HCT116 (cell line): ENCODE results near the gene LMBRD2. TPM values are rescaled to one million over a fixed set of nuclear protein-coding genes. Genes with fewer than 3 reads are reported as not detected.

Experiments used
- ATAC-seq: fragments of 200-7000 bp; cut with Tn5 transposase; 2 replicates; pipeline ENCODE4 v1.9.1; 2020; ENCODE audit warnings: mild to moderate bottlenecking, moderate library complexity
- BruUV-seq: library from RNA; stranded (reverse); fragments of 400-500 nt; replicated peaks from 2 replicates; lab custom pipeline; 2021; lab: Mats Ljungman, UMichigan
- CTCF ChIA-PET: fragments of 300-600 bp; sonication (Branson Sonifier 250); formaldehyde crosslinking; loops from one replicate; lab custom pipeline; 2021; ENCODE audit warnings: antibody characterized with exemption; lab: Charles Lee
- POLR2A ChIA-PET: fragments of 300-600, 350-600 bp; sonication (Branson Sonifier 250); formaldehyde crosslinking; loops from one replicate; lab custom pipeline; 2021; ENCODE audit warnings: antibody characterized with exemption; lab: Charles Lee
- RAD21 ChIA-PET, 2 experiments: fragments of 300-600 bp; sonication (Branson Sonifier 250); formaldehyde crosslinking; loops; one replicate each; lab custom pipeline; 2023; ENCODE audit warnings: low total read pairs in 2 of 2; ENCODE audit not compliant: uncharacterized antibody in 2 of 2, unreplicated experiment in 2 of 2, low non-redundant PET in 1 of 2; lab: Charles Lee
- DNase-seq: peaks from one replicate; pipeline ENCODE4 v3.0.0-alpha.2; 2010; ENCODE audit warnings: low read depth, low spot score
- H2AFZ ChIP-seq: fragments of 200-600 bp; shearing (Covaris generic), sonication (generic); 2 replicates; pipeline ENCODE4 v1.6.1; 2017; ENCODE audit warnings: low read depth, mixed run types, mixed read lengths, antibody characterized with exemption, low read length; ENCODE audit not compliant: poor library complexity, severe bottlenecking
- H3K27ac ChIP-seq: 2 replicates; pipeline ENCODE4 v1.5.1; 2012; ENCODE audit warnings: low read depth, low read length
- H3K27me3 ChIP-seq: fragments of 200-600 bp; sonication (generic); 2 replicates; pipeline ENCODE4 v1.6.1; 2016; ENCODE audit warnings: mixed run types, low read length, mixed read lengths; ENCODE audit not compliant: insufficient read depth
- H3K36me3 ChIP-seq, 2 experiments: fragments of 200-500 bp in 1 of 2; fragments of 200-600 bp in 1 of 2; sonication (Bioruptor generic) in 1 of 2; sonication (generic) in 1 of 2; 2 replicates each; pipeline versions ENCODE4 v1.5.1 to v1.6.1; 2014 to 2016; ENCODE audit warnings: low read length in 2 of 2, inconsistent platforms in 1 of 2, mixed read lengths in 1 of 2, mixed run types in 1 of 2; ENCODE audit not compliant: insufficient read depth in 2 of 2, control insufficient read depth in 1 of 2
- H3K4me1 ChIP-seq, 2 experiments: fragments of 200-600 bp in 1 of 2; sonication (generic) in 1 of 2; 2 replicates each; pipeline versions ENCODE4 v1.5.1 to v1.6.1; 2012 to 2017; ENCODE audit warnings: low read length in 2 of 2, inconsistent platforms in 1 of 2, mild to moderate bottlenecking in 1 of 2, mixed read lengths in 1 of 2, mixed run types in 1 of 2, moderate library complexity in 1 of 2; ENCODE audit not compliant: insufficient read depth in 2 of 2, control insufficient read depth in 1 of 2
- H3K4me2 ChIP-seq: fragments of 200-600 bp; sonication (generic); 2 replicates; pipeline ENCODE4 v1.6.1; 2017; ENCODE audit warnings: mixed run types, low read length, mixed read lengths
- H3K4me3 ChIP-seq, 2 experiments: fragments of 200-600 bp in 1 of 2; sonication (generic) in 1 of 2; replicated peaks in 1 of 2; 2 replicates each; pipeline ENCODE4 v1.5.1; 2011 to 2016; ENCODE audit warnings: low read length in 2 of 2, control low read depth in 1 of 2, low read depth in 1 of 2, mild to moderate bottlenecking in 1 of 2, mixed read lengths in 1 of 2, mixed run types in 1 of 2
- H3K79me2 ChIP-seq: fragments of 200-600 bp; sonication (generic); 2 replicates; pipeline ENCODE4 v1.6.1; 2017; ENCODE audit warnings: mild to moderate bottlenecking, mixed run types, low read length, moderate library complexity, mixed read lengths; ENCODE audit not compliant: insufficient read depth
- H3K9ac ChIP-seq: fragments of 200-600 bp; sonication (generic); 2 replicates; pipeline ENCODE4 v1.6.1; 2016; ENCODE audit warnings: low read length, mixed read lengths
- H3K9me2 ChIP-seq: fragments of 200-600 bp; sonication (generic), shearing (Covaris generic); 2 replicates; pipeline ENCODE4 v1.6.1; 2017; ENCODE audit warnings: mixed run types, mild to moderate bottlenecking, moderate library complexity; ENCODE audit not compliant: insufficient read depth
- H3K9me3 ChIP-seq, 2 experiments: fragments of 200-500 bp in 1 of 2; fragments of 200-600 bp in 1 of 2; sonication (Bioruptor generic) in 1 of 2; sonication (generic) in 1 of 2; 2 replicates each; pipeline ENCODE4 v1.6.1; 2014 to 2017; ENCODE audit warnings: low read length in 2 of 2, mixed read lengths in 2 of 2, inconsistent platforms in 1 of 2, low read depth in 1 of 2, mild to moderate bottlenecking in 1 of 2, mixed run types in 1 of 2, moderate library complexity in 1 of 2; ENCODE audit not compliant: control insufficient read depth in 1 of 2, insufficient read depth in 1 of 2
- H4K20me1 ChIP-seq: fragments of 200-600 bp; sonication (generic), shearing (Covaris generic); 2 replicates; pipeline ENCODE4 v1.6.1; 2017; ENCODE audit warnings: mixed run types, mild to moderate bottlenecking, moderate library complexity; ENCODE audit not compliant: insufficient read depth
- ATF3 ChIP-seq: IDR thresholded peaks from 2 replicates; pipeline ENCODE4 v1.6.1; 2012
- CBX3 ChIP-seq: IDR thresholded peaks from 2 replicates; pipeline ENCODE4 v1.6.1; 2012; ENCODE audit warnings: low read depth
- CTCF ChIP-seq, 3 experiments: fragments of 200-600 bp in 1 of 3; sonication (generic) in 1 of 3; IDR thresholded peaks in 2 of 3; conservative IDR thresholded peaks in 1 of 3; 2 replicates each; pipeline ENCODE4 v1.5.1; 2012 to 2017; ENCODE audit warnings: low read depth in 2 of 3, low read length in 2 of 3, antibody characterized with exemption in 1 of 3, borderline replicate concordance in 1 of 3, control low read depth in 1 of 3, mild to moderate bottlenecking in 1 of 3, mixed read lengths in 1 of 3, mixed run types in 1 of 3, moderate library complexity in 1 of 3; ENCODE audit not compliant: insufficient read depth in 1 of 3
- EZH2 ChIP-seq: fragments of 200-600 bp; sonication (generic); IDR thresholded peaks from 2 replicates; pipeline ENCODE4 v1.6.1; 2017; ENCODE audit warnings: antibody characterized with exemption, mixed run types
- POLR2A ChIP-seq: IDR thresholded peaks from 2 replicates; pipeline ENCODE4 v1.7.0; 2011; ENCODE audit warnings: borderline replicate concordance; ENCODE audit not compliant: insufficient read depth, insufficient read length; ENCODE audit errors: extremely low read depth
- POLR2AphosphoS5 ChIP-seq: IDR thresholded peaks from 2 replicates; pipeline ENCODE4 v1.6.1; 2011; ENCODE audit warnings: mild to moderate bottlenecking, low read depth, low read length, moderate library complexity
- RAD21 ChIP-seq: IDR thresholded peaks from 2 replicates; pipeline ENCODE4 v1.6.1; 2012; ENCODE audit warnings: low read depth, mild to moderate bottlenecking
- SIN3A ChIP-seq: IDR thresholded peaks from 2 replicates; pipeline ENCODE4 v1.6.1; 2012; ENCODE audit warnings: low read depth
- SRF ChIP-seq: IDR thresholded peaks from 2 replicates; pipeline ENCODE4 v1.6.1; 2012; ENCODE audit warnings: low read depth
- YY1 ChIP-seq: IDR thresholded peaks from 2 replicates; pipeline ENCODE4 v1.6.1; 2011; ENCODE audit warnings: low read length, low read depth, moderate library complexity, mild to moderate bottlenecking; ENCODE audit not compliant: insufficient replicate concordance; ENCODE audit errors: extremely low read depth
- ZNF274 ChIP-seq: fragments of 200-500 bp; sonication (Bioruptor generic); IDR thresholded peaks from 2 replicates; pipeline ENCODE4 v1.6.1; 2014; ENCODE audit warnings: mild to moderate bottlenecking, low read depth, low read length, inconsistent platforms
- intact Hi-C: fragments of 100-400 bp; cut with micrococcal nuclease; formaldehyde crosslinking; loops from 2 replicates; pipeline ENCODE4 v1.10.0; 2022
- total RNA-seq: library from RNA; stranded (reverse); gene quantifications from one replicate; pipeline ENCODE4 v1.2.1, GENCODE V29; 2021; ENCODE audit not compliant: unreplicated experiment

Gene LMBRD2
- total RNA-seq, 1 experiment from 2014 or later, result 1.1 TPM

GRCh38 chr5:36156121-36156601, 4.5 kb upstream of the LMBRD2 start:
- POLR2A ChIA-PET, result no interaction called here
- BruUV-seq, result no TSS peak

GRCh38 chr5:36155291-36155690, 3.6 kb upstream of the LMBRD2 start:
- H3K27me3 ChIP-seq, result no peaks in the 10 kb centered on the region
- no peak for DNase-seq
- RAD21 ChIA-PET, result no interaction called here
- H3K9me2 ChIP-seq, result no peaks in the 10 kb centered on the region
- H3K36me3 ChIP-seq, result peaks cover 38% of the 10 kb centered on the region in 2 experiments; a peak in 3 of 4 replicates
- TF ChIP-seq SRF (no peak), SIN3A (no peak), CTCF (IDR thresholded peaks at IDR 0.05 in 2 of 3, conservative IDR thresholded peaks at IDR 0.05 in 1 of 3; ENCODE audit: borderline replicate concordance in 1 of 3, insufficient read depth in 1 of 3, low read depth in 2 of 3, low read length in 2 of 3) (no peak), CBX3 (no peak), RAD21 (no peak), ZNF274 (no peak), POLR2A (no peak), EZH2 (no peak)
- TF ChIP-seq, all 23 proteins: peak for 0
- Histone ChIP-seq H4K20me1 (no peaks in the 10 kb centered on the region; the same call in 1 of the 2 replicates), H3K79me2 (peaks cover 80% of the 10 kb centered on the region), H3K4me1 (peaks cover 6 to 11% of the 10 kb centered on the region in 2 experiments; a peak in 3 of 4 replicates), H3K27ac (no peak overlapping the region), H3K4me2 (no peak overlapping the region), H3K9ac (no peak overlapping the region), H2AFZ (no peak overlapping the region), H3K9me3 (no peaks in the 10 kb centered on the region), H3K4me3 (no peak overlapping the region)
- no TSS peak for BruUV-seq
- ATAC-seq, result no peak
- ChIA-PET CTCF (no interaction called here), POLR2A (no interaction called here)
- intact Hi-C loops, result no loop called here

More at GRCh38 chr5:36156121-36156601, 4.5 kb upstream of the LMBRD2 start:
- ChIA-PET CTCF (interaction anchor here (1.6 kb wide), 1 partner anchor 22 kb away, joined by 3 read pairs; no protein-coding TSS in a partner anchor), RAD21 (no interaction called here)
- Histone ChIP-seq H3K36me3 (peaks cover 41 to 43% of the 10 kb centered on the region in 2 experiments; a peak in 3 of 4 replicates), H3K9me2 (no peaks in the 10 kb centered on the region), H3K9me3 (no peaks in the 10 kb centered on the region), H3K27ac (no peak overlapping the region), H3K4me1 (peaks cover 4 to 6% of the 10 kb centered on the region in 2 experiments; a peak in 2 of 4 replicates), H3K4me2 (no peak overlapping the region), H4K20me1 (no peaks in the 10 kb centered on the region; the same call in 1 of the 2 replicates), H3K27me3 (no peaks in the 10 kb centered on the region), H3K79me2 (peaks cover 89% of the 10 kb centered on the region), H2AFZ (no peak overlapping the region), H3K4me3 (no peak overlapping the region), H3K9ac (no peak overlapping the region)
- DNase-seq, result no peak
- TF ChIP-seq RAD21 (no peak), POLR2AphosphoS5 (no peak), ATF3 (no peak), YY1 (no peak)
- ATAC-seq, result no peak
- intact Hi-C loops, result no loop called here
